Measurements from ENCODE around the gene STEEP1. TPM values are rescaled to one million over a fixed set of nuclear protein-coding genes. Genes with fewer than 3 reads are reported as not detected.
A peak's percentile ranks its signal among the peaks of the same experiment; 100 is the strongest.

Gene STEEP1
- total RNA-seq, 1 donor from 2014 or later: 22.1 TPM

DNA sequence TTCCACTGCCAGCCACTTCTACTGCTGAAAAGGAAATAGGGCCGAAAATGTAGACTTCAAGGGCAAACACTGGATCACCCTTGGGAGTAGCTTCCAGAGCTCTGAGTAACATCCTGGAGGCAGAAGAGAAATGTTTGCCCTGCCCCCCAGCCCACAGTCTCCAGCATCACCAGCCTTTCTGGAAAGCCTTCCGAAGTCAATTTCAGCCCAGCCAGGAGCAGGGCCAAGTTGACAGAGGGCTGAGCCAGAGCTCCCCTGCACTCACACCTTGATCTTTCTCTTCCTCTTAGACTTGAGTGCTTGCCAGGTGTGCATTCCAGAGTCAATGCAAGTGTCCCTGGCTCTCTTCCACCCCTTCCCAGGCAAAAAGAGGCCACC is 61.7 kb downstream of the STEEP1 start:
- Mint-ChIP-seq H3K36me3 (ENCODE audit: low read depth, unreplicated experiment) (no peaks in the 10 kb centered on the region), H3K27me3 (ENCODE audit: low read depth, unreplicated experiment) (no peaks in the 10 kb centered on the region), H3K27ac (ENCODE audit: unreplicated experiment) (no peak overlapping the region), H3K4me1 (ENCODE audit: low read depth, unreplicated experiment) (peaks cover 11% of the 10 kb centered on the region), H3K4me3 (ENCODE audit: unreplicated experiment) (no peak overlapping the region), H3K9me3 (ENCODE audit: unreplicated experiment) (no peaks in the 10 kb centered on the region)
- Histone ChIP-seq H3K9me3 (ENCODE audit: insufficient read depth, low read depth, low read length) (no peaks in the 10 kb centered on the region), H3K79me2 (ENCODE audit: insufficient read depth, low read length) (no peaks in the 10 kb centered on the region), H2AFZ (ENCODE audit: low read depth, low read length) (peak overlapping the region; percentile 52), H3K27ac (ENCODE audit: low read depth, low read length) (peak overlapping the region; percentile 63), H3K4me2 (ENCODE audit: low read length) (peak overlapping the region; percentile 78), H3K4me1 (ENCODE audit: insufficient read depth, low read length) (peaks cover 16% of the 10 kb centered on the region), H3K27me3 (ENCODE audit: insufficient read depth, low read length) (no peaks in the 10 kb centered on the region), H3K36me3 (ENCODE audit: insufficient read depth, low read length) (no peaks in the 10 kb centered on the region), H3K4me3 (ENCODE audit: insufficient read depth, low read depth, low read length) (no peak overlapping the region), H3K9ac (ENCODE audit: low read length) (no peak overlapping the region), H4K20me1 (ENCODE audit: insufficient read depth, low read length) (no peaks in the 10 kb centered on the region)
- FAIRE-seq: peak; percentile 95
- TF ChIP-seq EZH2 (IDR thresholded peaks at IDR 0.05; ENCODE audit: insufficient read depth, low read length): no peak
- TF ChIP-seq, protein P1, sequence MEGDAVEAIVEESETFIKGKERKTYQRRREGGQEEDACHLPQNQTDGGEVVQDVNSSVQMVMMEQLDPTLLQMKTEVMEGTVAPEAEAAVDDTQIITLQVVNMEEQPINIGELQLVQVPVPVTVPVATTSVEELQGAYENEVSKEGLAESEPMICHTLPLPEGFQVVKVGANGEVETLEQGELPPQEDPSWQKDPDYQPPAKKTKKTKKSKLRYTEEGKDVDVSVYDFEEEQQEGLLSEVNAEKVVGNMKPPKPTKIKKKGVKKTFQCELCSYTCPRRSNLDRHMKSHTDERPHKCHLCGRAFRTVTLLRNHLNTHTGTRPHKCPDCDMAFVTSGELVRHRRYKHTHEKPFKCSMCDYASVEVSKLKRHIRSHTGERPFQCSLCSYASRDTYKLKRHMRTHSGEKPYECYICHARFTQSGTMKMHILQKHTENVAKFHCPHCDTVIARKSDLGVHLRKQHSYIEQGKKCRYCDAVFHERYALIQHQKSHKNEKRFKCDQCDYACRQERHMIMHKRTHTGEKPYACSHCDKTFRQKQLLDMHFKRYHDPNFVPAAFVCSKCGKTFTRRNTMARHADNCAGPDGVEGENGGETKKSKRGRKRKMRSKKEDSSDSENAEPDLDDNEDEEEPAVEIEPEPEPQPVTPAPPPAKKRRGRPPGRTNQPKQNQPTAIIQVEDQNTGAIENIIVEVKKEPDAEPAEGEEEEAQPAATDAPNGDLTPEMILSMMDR (IDR thresholded peaks at IDR 0.05; ENCODE audit: insufficient read depth, low read depth, low read length): no peak
- DNase-seq (ENCODE audit: low read depth): peak; percentile 81

DNA sequence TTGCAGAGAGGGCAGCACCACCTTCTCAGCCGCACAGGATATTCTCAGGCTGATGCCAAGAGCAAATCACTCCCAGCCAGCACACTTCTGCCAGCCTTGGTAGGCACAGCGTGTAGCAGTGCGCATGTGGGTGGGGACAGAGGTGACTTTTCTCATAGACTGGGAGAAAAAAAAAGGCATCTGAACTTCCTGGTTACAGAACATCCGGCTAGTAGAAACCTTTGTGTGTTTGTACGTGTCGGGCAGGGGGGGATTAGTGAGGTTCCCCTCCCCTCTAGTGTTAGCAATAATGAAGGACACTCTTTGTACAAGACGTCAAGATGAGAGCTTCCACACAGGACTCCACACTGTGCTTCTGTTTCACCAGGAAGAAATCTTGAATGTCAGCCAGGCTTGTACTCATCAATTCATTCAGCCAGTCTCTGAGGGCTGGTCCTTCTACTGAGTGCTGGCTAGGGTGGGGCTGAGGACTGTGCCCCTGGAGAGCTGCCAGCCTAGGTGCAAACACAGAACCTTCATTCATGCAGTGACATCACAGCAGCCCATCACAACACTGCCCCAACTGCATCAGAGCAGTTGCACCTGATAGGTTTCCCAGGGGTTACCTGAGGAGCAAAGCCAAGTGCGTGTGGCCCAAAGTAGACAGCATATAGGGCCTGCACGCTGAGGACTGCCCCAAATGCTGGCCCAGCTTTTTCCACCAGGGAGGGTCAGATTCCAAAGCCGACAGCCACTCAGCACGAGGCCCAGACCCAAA is 62.3 kb downstream of the STEEP1 start:
- no peaks in the 10 kb centered on the region for H3K27me3 Mint-ChIP-seq (ENCODE audit: low read depth, unreplicated experiment)
- no peaks in the 10 kb centered on the region for H3K27me3 ChIP-seq (ENCODE audit: insufficient read depth, low read length)
- peaks cover 11% of the 10 kb centered on the region for H3K4me1 Mint-ChIP-seq (ENCODE audit: low read depth, unreplicated experiment)
- no peaks in the 10 kb centered on the region for H3K9me3 Mint-ChIP-seq (ENCODE audit: unreplicated experiment)
- H3K4me3 ChIP-seq (ENCODE audit: insufficient read depth, low read depth, low read length): peak overlapping the region; percentile 17
- H3K4me2 ChIP-seq (ENCODE audit: low read length): peak overlapping the region; percentile 78
- H3K79me2 ChIP-seq (ENCODE audit: insufficient read depth, low read length): no peaks in the 10 kb centered on the region
- DNase-seq (ENCODE audit: low read depth): peak; percentile 39
- H3K4me3 Mint-ChIP-seq (ENCODE audit: unreplicated experiment): no peak overlapping the region
- peaks cover 16% of the 10 kb centered on the region for H3K4me1 ChIP-seq (ENCODE audit: insufficient read depth, low read length)
- no peaks in the 10 kb centered on the region for H3K36me3 Mint-ChIP-seq (ENCODE audit: low read depth, unreplicated experiment)
- peak overlapping the region; percentile 20 for H3K9ac ChIP-seq (ENCODE audit: low read length)
- H3K36me3 ChIP-seq (ENCODE audit: insufficient read depth, low read length): no peaks in the 10 kb centered on the region
- H4K20me1 ChIP-seq (ENCODE audit: insufficient read depth, low read length): no peaks in the 10 kb centered on the region
- H3K27ac ChIP-seq (ENCODE audit: low read depth, low read length): peak overlapping the region; percentile 60
- peak; percentile 75 for FAIRE-seq
- no peaks in the 10 kb centered on the region for H3K9me3 ChIP-seq (ENCODE audit: insufficient read depth, low read depth, low read length)
- peak overlapping the region; percentile 34 for H3K27ac Mint-ChIP-seq (ENCODE audit: unreplicated experiment)
- H2AFZ ChIP-seq (ENCODE audit: low read depth, low read length): peak overlapping the region; percentile 52
- TF ChIP-seq, protein P1 (IDR thresholded peaks at IDR 0.05; ENCODE audit: insufficient read depth, low read depth, low read length): no peak
- TF ChIP-seq EZH2 (IDR thresholded peaks at IDR 0.05; ENCODE audit: insufficient read depth, low read length): no peak

DNA sequence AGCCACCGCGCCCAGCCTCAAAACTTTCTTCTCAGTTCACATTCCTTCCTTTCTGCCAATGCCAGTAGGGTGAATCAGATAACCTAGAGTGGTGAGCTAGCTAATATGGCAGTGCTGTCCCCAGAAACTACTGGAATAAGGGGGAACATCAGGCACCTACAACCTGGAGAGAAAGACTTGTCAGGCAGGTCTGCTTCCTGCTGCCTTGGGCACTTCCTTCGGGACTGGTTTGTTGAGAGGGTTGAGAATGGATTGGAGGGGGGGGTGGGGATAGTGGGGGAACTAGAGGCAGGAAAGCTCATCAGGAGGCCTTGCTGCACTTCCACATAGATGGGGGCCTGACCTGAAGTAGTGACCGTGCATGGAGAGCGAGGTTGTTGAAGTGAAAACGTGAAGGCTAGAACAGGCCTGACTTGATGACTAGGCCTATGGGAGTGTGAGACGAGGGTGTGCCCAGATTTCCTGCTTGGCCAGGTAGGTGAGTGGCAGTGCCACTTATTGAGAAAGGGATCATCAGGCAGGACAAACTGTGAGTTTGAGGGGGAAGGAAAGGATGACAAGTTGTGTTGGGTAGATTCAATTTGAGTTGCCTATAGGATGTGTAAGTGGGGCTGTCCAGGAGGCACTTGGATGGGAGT is 63.6 kb downstream of the STEEP1 start:
- no peaks in the 10 kb centered on the region for H3K27me3 Mint-ChIP-seq (ENCODE audit: low read depth, unreplicated experiment)
- Histone ChIP-seq H3K36me3 (ENCODE audit: insufficient read depth, low read length) (no peaks in the 10 kb centered on the region), H3K27ac (ENCODE audit: low read depth, low read length) (no peak overlapping the region), H3K4me3 (ENCODE audit: insufficient read depth, low read depth, low read length) (no peak overlapping the region), H4K20me1 (ENCODE audit: insufficient read depth, low read length) (no peaks in the 10 kb centered on the region), H3K4me1 (ENCODE audit: insufficient read depth, low read length) (peaks cover 16% of the 10 kb centered on the region), H3K4me2 (ENCODE audit: low read length) (no peak overlapping the region), H3K27me3 (ENCODE audit: insufficient read depth, low read length) (no peaks in the 10 kb centered on the region), H3K79me2 (ENCODE audit: insufficient read depth, low read length) (no peaks in the 10 kb centered on the region), H2AFZ (ENCODE audit: low read depth, low read length) (no peak overlapping the region), H3K9me3 (ENCODE audit: insufficient read depth, low read depth, low read length) (no peaks in the 10 kb centered on the region), H3K9ac (ENCODE audit: low read length) (no peak overlapping the region)
- DNase-seq (ENCODE audit: low read depth) (no peak), FAIRE-seq (no peak)
- H3K36me3 Mint-ChIP-seq (ENCODE audit: low read depth, unreplicated experiment): no peaks in the 10 kb centered on the region
- no peak overlapping the region for H3K27ac Mint-ChIP-seq (ENCODE audit: unreplicated experiment)
- H3K9me3 Mint-ChIP-seq (ENCODE audit: unreplicated experiment): no peaks in the 10 kb centered on the region
- H3K4me1 Mint-ChIP-seq (ENCODE audit: low read depth, unreplicated experiment): peaks cover 8% of the 10 kb centered on the region
- TF ChIP-seq, protein P1 (IDR thresholded peaks at IDR 0.05; ENCODE audit: insufficient read depth, low read depth, low read length): no peak
- TF ChIP-seq EZH2 (IDR thresholded peaks at IDR 0.05; ENCODE audit: insufficient read depth, low read length): no peak
- no peak overlapping the region for H3K4me3 Mint-ChIP-seq (ENCODE audit: unreplicated experiment)

All from astrocyte (in vitro differentiated cells and primary cell).